Measurements from ENCODE around the gene MEGF8. TPM values are rescaled to one million over a fixed set of nuclear protein-coding genes. Genes with fewer than 3 reads are reported as not detected.

MEGF8 gene
- total RNA-seq, 2 donors from 2014 or later: 9.7 to 14.0 TPM

DNA sequence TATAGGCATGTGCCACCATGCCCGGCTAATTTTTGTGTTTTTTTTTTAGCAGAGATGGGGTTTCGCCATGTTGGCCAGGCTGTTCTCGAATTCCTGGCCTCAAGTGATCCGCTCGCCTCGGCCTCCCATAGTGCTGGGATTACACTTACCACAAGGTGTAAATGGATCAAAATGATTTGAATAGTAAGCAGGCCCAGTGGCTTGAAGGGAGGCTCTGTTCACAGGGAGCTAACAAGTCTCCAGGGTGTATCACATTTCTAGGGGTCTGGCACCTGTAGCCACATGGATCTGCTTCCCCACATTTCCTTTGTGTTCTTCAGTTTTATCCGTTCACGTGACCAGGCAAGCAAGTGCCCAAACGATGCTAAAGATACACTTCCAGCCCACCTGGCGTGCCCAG, 78.2 kb downstream of the MEGF8 start:
- Mint-ChIP-seq H3K4me3 (no peak overlapping the region), H3K36me3 (ENCODE audit: insufficient read depth in 2 of 2) (peaks cover 3 to 8% of the 10 kb centered on the region in 2 donors), H3K27me3 (ENCODE audit: low read depth) (no peaks in the 10 kb centered on the region), H3K27ac (no peak overlapping the region), H3K4me1 (ENCODE audit: low read depth) (peaks cover 23% of the 10 kb centered on the region), H3K9me3 (no peaks in the 10 kb centered on the region)
- ATAC-seq (replicated peaks in 1 of 2): no peak
- no peak for DNase-seq

DNA sequence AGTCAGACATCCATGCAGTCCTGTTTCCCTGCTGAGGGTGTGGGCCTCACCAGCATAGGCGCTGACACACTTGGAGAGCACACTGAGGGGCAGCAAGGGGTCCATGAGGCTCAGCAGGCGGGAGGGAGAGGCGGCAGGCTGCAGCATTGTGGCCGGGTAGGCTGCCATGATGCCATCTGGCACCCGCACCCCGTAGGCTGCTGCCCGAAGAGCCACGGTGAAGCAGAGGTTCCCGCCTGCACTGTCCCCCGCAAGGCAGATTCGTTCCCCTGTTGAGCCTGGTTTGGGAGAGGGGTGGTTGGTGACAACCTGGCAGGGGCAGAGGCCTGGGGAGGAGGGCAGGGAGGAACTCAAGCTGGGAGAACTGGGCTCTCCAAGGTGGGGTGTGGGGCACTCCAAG, 80.7 kb downstream of the MEGF8 start:
- peaks cover 3 to 6% of the 10 kb centered on the region in 2 donors for H3K36me3 Mint-ChIP-seq (ENCODE audit: insufficient read depth in 2 of 2)
- no peak for ATAC-seq (replicated peaks in 1 of 2)
- no peak overlapping the region for H3K27ac Mint-ChIP-seq
- peaks cover 11% of the 10 kb centered on the region for H3K4me1 Mint-ChIP-seq (ENCODE audit: low read depth)
- no peaks in the 10 kb centered on the region for H3K9me3 Mint-ChIP-seq
- H3K4me3 Mint-ChIP-seq: no peak overlapping the region
- no peaks in the 10 kb centered on the region for H3K27me3 Mint-ChIP-seq (ENCODE audit: low read depth)
- DNase-seq: no peak

DNA sequence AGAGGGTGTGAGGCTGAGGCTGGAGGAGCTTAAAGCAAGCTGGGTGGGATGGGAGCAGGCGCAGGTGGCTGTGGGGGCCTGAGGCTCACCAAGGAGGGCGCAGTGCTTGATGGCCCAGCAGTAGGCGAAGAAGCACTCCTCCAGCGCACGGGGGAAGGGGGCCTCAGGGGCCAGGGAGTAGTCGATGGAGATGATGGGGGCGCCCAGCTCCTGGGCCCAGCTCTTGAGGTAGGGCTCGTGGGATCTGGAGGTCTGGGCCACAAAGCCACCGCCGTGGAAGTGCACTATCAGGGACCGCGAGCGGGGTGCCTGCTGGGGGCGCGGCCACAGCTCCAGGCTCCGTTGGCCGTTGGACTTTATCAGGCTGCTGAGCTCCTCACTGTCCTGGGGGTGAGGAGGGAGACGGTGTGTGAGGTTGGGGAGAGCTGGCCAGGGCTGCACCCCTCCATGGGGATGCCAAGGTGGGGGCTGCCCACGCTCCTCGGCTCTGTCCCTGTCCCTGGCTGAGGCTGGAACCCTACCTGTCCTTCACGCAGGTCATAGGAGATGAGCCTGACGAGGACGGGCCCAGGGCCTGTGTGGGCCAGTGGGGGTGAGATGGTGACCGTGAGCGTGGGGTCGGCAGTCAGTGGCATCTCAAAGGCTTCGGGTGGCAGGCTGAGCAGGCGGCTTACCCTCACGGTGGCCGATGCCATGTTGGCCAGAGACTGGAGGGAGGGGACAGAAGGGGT, 81.8 kb downstream of the MEGF8 start:
- peaks cover 2% of the 10 kb centered on the region for H3K4me1 Mint-ChIP-seq (ENCODE audit: low read depth)
- ATAC-seq (replicated peaks in 1 of 2) (peak in 1 of 2 donors; percentile 15), DNase-seq (no peak)
- peaks cover 3 to 6% of the 10 kb centered on the region in 2 donors for H3K36me3 Mint-ChIP-seq (ENCODE audit: insufficient read depth in 2 of 2)
- no peak overlapping the region for H3K27ac Mint-ChIP-seq
- no peak overlapping the region for H3K4me3 Mint-ChIP-seq
- H3K27me3 Mint-ChIP-seq (ENCODE audit: low read depth): no peaks in the 10 kb centered on the region
- no peaks in the 10 kb centered on the region for H3K9me3 Mint-ChIP-seq

DNA sequence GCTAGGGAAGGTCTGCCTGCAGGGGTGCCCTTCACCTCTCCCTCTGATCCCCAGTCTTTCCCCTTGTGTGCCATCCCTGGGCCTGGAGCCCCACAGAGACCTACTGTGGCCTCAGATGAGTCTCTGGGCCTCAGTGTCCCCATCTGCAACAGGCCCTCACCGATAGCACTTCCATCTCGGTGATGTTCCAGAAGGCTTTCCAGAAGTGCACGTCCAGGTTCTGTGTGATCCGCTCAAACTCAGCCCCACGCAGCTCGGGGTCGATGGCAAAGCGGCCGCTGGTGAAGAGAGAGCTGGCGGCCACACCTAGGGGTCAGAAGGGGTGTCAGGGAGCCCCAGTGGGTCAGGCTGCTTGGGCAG, 82.4 kb downstream of the MEGF8 start:
- no peak for ATAC-seq (replicated peaks in 1 of 2)
- Mint-ChIP-seq H3K9me3 (no peaks in the 10 kb centered on the region), H3K4me1 (ENCODE audit: low read depth) (no peaks in the 10 kb centered on the region), H3K27ac (no peak overlapping the region), H3K36me3 (ENCODE audit: insufficient read depth in 2 of 2) (peaks cover 3% of the 10 kb centered on the region in 2 donors), H3K27me3 (ENCODE audit: low read depth) (no peaks in the 10 kb centered on the region), H3K4me3 (no peak overlapping the region)
- DNase-seq: no peak

DNA sequence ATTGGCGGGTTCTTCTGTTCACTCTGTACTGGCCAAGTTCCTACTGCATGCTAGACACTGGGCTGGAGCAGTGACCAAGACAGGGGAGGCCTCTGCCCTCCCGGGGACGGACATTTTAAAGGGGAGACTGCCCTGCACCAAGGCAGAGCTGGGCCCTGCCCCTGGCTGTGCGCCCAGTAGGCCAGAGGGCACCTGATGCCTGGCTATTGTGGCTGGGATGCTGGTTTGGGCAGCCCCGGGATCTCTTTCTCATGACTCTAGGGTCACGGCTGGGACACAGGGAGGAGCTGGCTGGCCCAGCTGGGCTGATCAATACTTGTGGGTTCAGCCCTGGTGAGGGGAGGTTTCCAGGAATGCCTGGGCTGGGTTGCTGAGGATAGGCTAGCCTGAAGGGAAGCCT, 84.0 kb downstream of the MEGF8 start:
- Mint-ChIP-seq H3K36me3 (ENCODE audit: insufficient read depth in 2 of 2) (peaks cover 0 to 3% of the 10 kb centered on the region in 2 donors), H3K27me3 (ENCODE audit: low read depth) (no peaks in the 10 kb centered on the region), H3K9me3 (no peaks in the 10 kb centered on the region), H3K4me1 (ENCODE audit: low read depth) (no peaks in the 10 kb centered on the region), H3K4me3 (no peak overlapping the region), H3K27ac (no peak overlapping the region)
- no peak for ATAC-seq (replicated peaks in 1 of 2)
- DNase-seq: no peak

DNA sequence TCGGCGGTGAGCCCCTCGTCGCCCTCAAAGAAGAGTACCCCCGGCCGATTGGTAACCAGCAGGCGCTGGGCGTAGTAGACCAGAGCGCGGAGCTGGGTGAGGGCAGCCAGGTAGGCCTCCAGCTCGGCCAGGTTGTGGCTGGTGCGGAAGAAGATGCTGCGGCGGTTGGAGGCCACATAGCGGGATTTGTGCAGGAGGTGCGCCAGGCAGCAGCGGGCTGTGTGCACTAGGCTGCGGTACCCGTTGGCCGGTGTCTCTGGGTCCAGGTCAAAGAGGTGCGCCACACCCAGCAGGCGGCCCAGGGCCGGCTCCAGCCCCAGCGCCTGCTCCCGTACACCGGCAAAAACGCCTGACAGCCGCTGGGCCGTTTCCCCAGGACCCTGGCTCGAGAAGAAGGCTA, 84.9 kb downstream of the MEGF8 start:
- ATAC-seq (replicated peaks in 1 of 2) (no peak), DNase-seq (no peak)
- H3K4me3 Mint-ChIP-seq: no peak overlapping the region
- H3K27me3 Mint-ChIP-seq (ENCODE audit: low read depth): no peaks in the 10 kb centered on the region
- H3K36me3 Mint-ChIP-seq (ENCODE audit: insufficient read depth in 2 of 2): peaks cover 2 to 3% of the 10 kb centered on the region in 2 donors
- H3K27ac Mint-ChIP-seq: no peak overlapping the region
- H3K4me1 Mint-ChIP-seq (ENCODE audit: low read depth): no peaks in the 10 kb centered on the region
- no peaks in the 10 kb centered on the region for H3K9me3 Mint-ChIP-seq

DNA sequence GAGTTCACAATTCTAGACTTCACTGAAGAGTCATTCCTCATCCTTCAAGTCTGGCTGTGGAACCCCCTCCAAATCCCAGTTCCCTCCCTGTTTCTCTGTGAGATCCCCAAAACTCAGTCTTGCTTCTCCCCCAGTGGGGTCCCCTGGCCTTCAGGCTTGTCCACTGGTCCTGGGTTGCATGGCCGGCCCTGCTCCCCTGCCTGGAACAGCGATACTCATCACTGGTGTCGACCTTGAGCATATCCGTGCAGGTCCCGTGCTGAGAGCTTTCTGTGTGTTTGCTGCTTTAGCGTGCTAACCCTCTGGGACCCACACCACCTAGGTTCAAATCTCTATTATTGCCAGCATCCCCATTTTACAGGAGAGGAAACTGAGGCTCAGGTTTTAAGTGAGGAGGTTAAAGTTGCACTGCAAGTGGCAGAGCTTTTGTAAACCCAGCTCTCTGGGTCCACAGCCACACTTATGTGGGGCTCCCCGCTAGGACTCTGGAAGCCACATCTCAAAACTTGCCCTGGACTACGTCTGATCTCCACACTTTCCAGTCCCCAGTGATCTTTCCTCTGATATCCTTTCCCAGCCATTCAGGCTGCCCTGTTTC, 86.2 kb downstream of the MEGF8 start:
- ATAC-seq (replicated peaks in 1 of 2): no peak
- no peak for DNase-seq
- Mint-ChIP-seq H3K27ac (no peak overlapping the region), H3K9me3 (no peaks in the 10 kb centered on the region), H3K27me3 (ENCODE audit: low read depth) (no peaks in the 10 kb centered on the region), H3K36me3 (ENCODE audit: insufficient read depth in 2 of 2) (peaks cover 2 to 3% of the 10 kb centered on the region in 2 donors), H3K4me1 (ENCODE audit: low read depth) (no peaks in the 10 kb centered on the region), H3K4me3 (no peak overlapping the region)

DNA sequence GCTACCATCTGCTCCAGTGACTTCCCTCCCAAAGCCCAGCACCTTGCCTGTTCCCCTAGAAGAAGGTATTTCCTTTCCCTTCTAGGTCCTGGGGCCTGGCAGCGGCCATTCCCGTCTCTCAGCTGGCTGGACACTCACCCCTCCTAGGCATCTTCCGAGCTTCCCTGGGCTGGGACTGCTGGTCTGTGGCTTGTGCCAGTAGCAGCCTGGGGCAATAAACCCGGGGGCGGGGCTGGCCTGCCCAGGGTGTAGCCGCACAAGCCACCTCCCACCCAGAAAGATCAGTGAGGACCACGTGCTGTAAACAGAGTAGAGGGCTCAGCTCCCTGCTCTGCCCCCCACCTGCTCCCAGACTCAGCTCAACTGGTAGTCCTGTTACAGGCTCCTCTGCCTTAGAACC, 86.8 kb downstream of the MEGF8 start:
- no peaks in the 10 kb centered on the region for H3K27me3 Mint-ChIP-seq (ENCODE audit: low read depth)
- no peaks in the 10 kb centered on the region for H3K4me1 Mint-ChIP-seq (ENCODE audit: low read depth)
- H3K36me3 Mint-ChIP-seq (ENCODE audit: insufficient read depth in 2 of 2): peaks cover 2 to 3% of the 10 kb centered on the region in 2 donors
- H3K4me3 Mint-ChIP-seq: no peak overlapping the region
- ATAC-seq (replicated peaks in 1 of 2) (no peak), DNase-seq (no peak)
- H3K27ac Mint-ChIP-seq: no peak overlapping the region
- H3K9me3 Mint-ChIP-seq: no peaks in the 10 kb centered on the region

DNA sequence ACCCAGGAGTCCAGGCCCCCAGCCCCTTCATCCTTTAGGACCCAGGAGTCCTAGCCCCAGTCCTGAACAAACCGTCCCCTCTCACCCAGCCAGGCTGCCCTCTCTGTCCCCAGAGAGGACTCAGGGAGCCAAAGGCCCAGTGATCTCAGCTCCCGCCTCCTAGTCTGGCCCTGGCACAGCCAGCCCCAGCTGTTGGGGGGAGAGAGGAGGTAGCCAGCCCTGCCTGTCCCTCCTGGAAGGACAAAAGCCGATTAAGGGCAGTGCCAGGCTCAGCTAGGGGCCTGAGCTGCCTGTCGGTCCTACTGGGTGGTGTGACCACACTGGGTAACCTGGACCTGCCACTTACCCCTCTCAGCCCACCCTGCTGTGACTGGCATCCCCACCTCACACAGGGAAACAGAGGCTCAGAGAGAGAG, 87.2 kb downstream of the MEGF8 start:
- no peak overlapping the region for H3K27ac Mint-ChIP-seq
- no peaks in the 10 kb centered on the region for H3K4me1 Mint-ChIP-seq (ENCODE audit: low read depth)
- no peaks in the 10 kb centered on the region for H3K9me3 Mint-ChIP-seq
- H3K36me3 Mint-ChIP-seq (ENCODE audit: insufficient read depth in 2 of 2): peaks cover 2 to 3% of the 10 kb centered on the region in 2 donors
- ATAC-seq (replicated peaks in 1 of 2) (no peak), DNase-seq (no peak)
- no peak overlapping the region for H3K4me3 Mint-ChIP-seq
- H3K27me3 Mint-ChIP-seq (ENCODE audit: low read depth): no peaks in the 10 kb centered on the region

DNA sequence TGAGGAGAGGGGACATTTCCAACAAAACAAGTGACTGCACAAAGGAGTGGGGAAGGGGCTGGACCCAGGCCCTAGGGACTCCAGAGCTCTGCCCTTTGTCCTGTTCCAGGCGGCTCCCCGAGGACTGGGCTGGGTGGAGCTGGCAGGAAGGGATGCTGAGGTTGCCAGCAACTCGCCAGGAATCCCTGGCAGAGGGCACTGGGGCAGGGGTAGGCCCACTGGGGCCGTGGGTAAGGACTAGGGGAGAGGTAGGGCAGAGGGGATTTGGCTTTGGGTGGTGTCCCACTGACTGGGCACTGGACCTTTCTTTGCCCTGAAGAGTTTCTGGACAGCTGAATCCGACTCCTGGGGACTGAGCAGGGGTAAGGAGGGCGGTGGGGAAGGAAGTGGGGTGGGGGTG, 93.9 kb downstream of the MEGF8 start:
- Mint-ChIP-seq H3K9me3 (no peaks in the 10 kb centered on the region), H3K4me1 (ENCODE audit: low read depth) (peaks cover 33% of the 10 kb centered on the region), H3K27ac (no peak overlapping the region), H3K4me3 (no peak overlapping the region), H3K27me3 (ENCODE audit: low read depth) (no peaks in the 10 kb centered on the region), H3K36me3 (ENCODE audit: insufficient read depth in 2 of 2) (peaks cover 2 to 3% of the 10 kb centered on the region in 2 donors)
- ATAC-seq (replicated peaks in 1 of 2) (no peak), DNase-seq (no peak)

DNA sequence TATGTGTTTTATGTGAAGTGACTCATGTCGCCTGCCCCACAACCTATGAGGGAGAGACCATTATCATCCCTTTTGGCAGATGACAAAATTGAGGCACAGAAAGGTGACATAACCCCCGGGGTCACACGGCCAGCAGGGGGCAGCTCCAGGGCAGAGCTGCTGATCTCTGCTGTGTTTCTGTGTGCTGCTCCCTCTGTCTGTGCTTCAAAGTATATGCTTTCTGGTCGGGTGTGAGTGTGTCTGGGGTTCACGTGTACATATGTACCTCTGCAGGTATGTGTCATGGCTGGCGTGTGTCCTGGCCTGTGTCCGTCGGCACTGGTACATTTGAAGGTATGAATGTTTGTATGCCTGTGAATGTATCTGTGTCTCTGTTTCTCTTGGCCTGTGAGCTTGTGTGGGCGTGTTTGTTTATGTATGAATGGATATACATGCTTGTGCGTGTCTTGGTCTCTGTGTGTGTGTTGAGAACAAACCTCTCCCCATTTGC, 94.7 kb downstream of the MEGF8 start:
- no peak overlapping the region for H3K4me3 Mint-ChIP-seq
- no peaks in the 10 kb centered on the region for H3K27me3 Mint-ChIP-seq (ENCODE audit: low read depth)
- DNase-seq (peak; percentile 82 to 85), ATAC-seq (replicated peaks in 1 of 2) (peak; percentile 37 to 40)
- no peak overlapping the region for H3K27ac Mint-ChIP-seq
- peaks cover 0 to 3% of the 10 kb centered on the region in 2 donors for H3K36me3 Mint-ChIP-seq (ENCODE audit: insufficient read depth in 2 of 2)
- H3K9me3 Mint-ChIP-seq: no peaks in the 10 kb centered on the region
- H3K4me1 Mint-ChIP-seq (ENCODE audit: low read depth): peaks cover 33% of the 10 kb centered on the region

DNA sequence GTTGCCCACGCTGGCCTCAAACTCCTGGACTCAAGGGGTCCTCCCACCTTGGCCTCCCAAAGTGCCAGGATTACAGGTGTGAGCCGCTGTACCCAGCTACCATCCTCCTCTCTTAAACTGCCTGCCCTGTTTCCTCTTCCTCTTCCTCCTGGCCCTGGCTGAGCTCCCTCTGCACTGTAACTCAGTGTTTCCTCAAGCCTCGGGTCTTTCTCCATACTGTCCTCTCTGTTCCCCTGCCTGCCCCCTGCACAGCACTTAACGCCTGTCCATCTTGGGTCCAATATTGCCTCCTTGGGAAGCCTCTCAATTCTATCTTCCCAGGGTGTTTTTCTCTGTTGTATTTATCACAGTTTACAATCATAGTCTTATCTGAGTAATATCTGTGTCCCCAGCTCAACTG, 95.7 kb downstream of the MEGF8 start:
- DNase-seq (no peak), ATAC-seq (replicated peaks in 1 of 2) (no peak)
- Mint-ChIP-seq H3K27ac (peak overlapping the region; percentile 26), H3K9me3 (no peaks in the 10 kb centered on the region), H3K4me3 (peak overlapping the region; percentile 1 to 27), H3K4me1 (ENCODE audit: low read depth) (peaks cover 33% of the 10 kb centered on the region), H3K27me3 (ENCODE audit: low read depth) (no peaks in the 10 kb centered on the region), H3K36me3 (ENCODE audit: insufficient read depth in 2 of 2) (peaks cover 0 to 3% of the 10 kb centered on the region in 2 donors)

DNA sequence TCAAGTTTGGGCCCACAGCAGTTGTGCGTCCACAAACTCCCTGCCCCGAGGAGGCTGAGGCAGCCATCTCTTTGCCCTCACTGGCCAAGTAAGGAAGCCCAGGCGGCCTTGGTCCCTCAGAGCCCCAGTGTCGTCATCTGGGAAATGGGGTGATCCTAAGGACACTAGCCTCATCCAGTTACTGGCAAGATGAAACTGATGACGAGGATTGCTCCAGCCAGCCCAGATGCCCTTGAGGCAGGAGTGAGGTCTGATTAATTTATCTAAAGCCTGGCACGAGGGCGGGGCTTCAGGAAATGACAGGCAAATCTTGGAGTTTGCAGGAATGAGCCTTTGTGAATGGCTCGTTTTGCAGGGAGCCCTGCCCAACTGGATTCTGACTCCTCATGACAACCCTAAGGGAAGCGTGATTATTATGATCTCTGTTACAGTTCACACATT, 96.2 kb downstream of the MEGF8 start:
- Mint-ChIP-seq H3K4me3 (peak overlapping the region; percentile 93 to 95), H3K9me3 (no peaks in the 10 kb centered on the region), H3K27me3 (ENCODE audit: low read depth) (no peaks in the 10 kb centered on the region), H3K36me3 (ENCODE audit: insufficient read depth in 2 of 2) (peaks cover 0 to 3% of the 10 kb centered on the region in 2 donors), H3K4me1 (ENCODE audit: low read depth) (peaks cover 33% of the 10 kb centered on the region), H3K27ac (peak overlapping the region; percentile 26)
- ATAC-seq (replicated peaks in 1 of 2): no peak
- DNase-seq: no peak

Measured in activated T-cell treated with anti-CD3 and anti-CD28 coated beads, Interleukin-2, amount 50 U/mL, for 72 hours (primary cell).